ENCODE measurements around the gene AGER.

GRCh38 chr6:32184084-32184640 is at the start of gene AGER:
- no peak for TF ChIP-seq CTCF (conservative IDR thresholded peaks at IDR 0.05)
- no peak for TF ChIP-seq EZH2 (IDR thresholded peaks at IDR 0.05; ENCODE audit: low read depth)
